GM23338 (cell line): ENCODE data around the gene C1QTNF2. TPM values are rescaled to one million over a fixed set of nuclear protein-coding genes. Genes with fewer than 3 reads are reported as not detected.

Source experiments
- ATAC-seq: fragments of 200-7000 bp; cut with Tn5 transposase; 3 replicates; pipeline ENCODE4 v1.9.1; 2020
- DNase-seq: peaks from one replicate; pipeline ENCODE4 v3.0.0-alpha.2; 2015; ENCODE audit warnings: low spot score
- H2AFZ ChIP-seq: fragments of 200-600 bp; sonication (generic); 2 replicates; pipeline ENCODE4 v1.8.0; 2016; ENCODE audit warnings: antibody characterized with exemption, mild to moderate bottlenecking, moderate library complexity
- H3F3A ChIP-seq: fragments of 200-600 bp; sonication (generic); replicated peaks from 2 replicates; pipeline ENCODE4 v1.8.0; 2017; ENCODE audit warnings: antibody characterized with exemption, mixed run types, low read depth
- H3K27ac ChIP-seq: fragments of 200-600 bp; sonication (generic); 2 replicates; pipeline ENCODE4 v1.6.1; 2016; ENCODE audit warnings: low read depth
- H3K27me3 ChIP-seq: fragments of 200-600 bp; sonication (generic); 2 replicates; pipeline ENCODE4 v1.8.0; 2016; ENCODE audit warnings: mild to moderate bottlenecking, mixed run types, moderate library complexity; ENCODE audit not compliant: insufficient read depth
- H3K36me3 ChIP-seq: fragments of 200-600 bp; sonication (generic); 2 replicates; pipeline ENCODE4 v1.8.0; 2016; ENCODE audit warnings: mild to moderate bottlenecking; ENCODE audit not compliant: insufficient read depth
- H3K4me1 ChIP-seq: fragments of 200-600 bp; sonication (generic); 2 replicates; pipeline ENCODE4 v1.8.0; 2016; ENCODE audit warnings: mild to moderate bottlenecking, moderate library complexity; ENCODE audit not compliant: insufficient read depth
- H3K4me2 ChIP-seq: fragments of 200-600 bp; sonication (generic); 2 replicates; pipeline ENCODE4 v1.7.1; 2017; ENCODE audit warnings: mixed run types
- H3K4me3 ChIP-seq: fragments of 200-600 bp; sonication (generic); 2 replicates; pipeline ENCODE4 v1.6.1; 2016; ENCODE audit warnings: mixed run types
- H3K79me2 ChIP-seq: fragments of 200-600 bp; sonication (generic); replicated peaks from 2 replicates; pipeline ENCODE4 v1.8.0; 2017; ENCODE audit warnings: mild to moderate bottlenecking; ENCODE audit not compliant: insufficient read depth
- H3K9me2 ChIP-seq: fragments of 200-600 bp; sonication (generic); 2 replicates; pipeline ENCODE4 v1.8.0; 2017; ENCODE audit not compliant: insufficient read depth
- H4K20me1 ChIP-seq: fragments of 200-600 bp; sonication (generic); replicated peaks from 2 replicates; pipeline ENCODE4 v1.8.0; 2017; ENCODE audit warnings: mild to moderate bottlenecking; ENCODE audit not compliant: insufficient read depth
- H3K27ac Mint-ChIP-seq: 2 replicates; pipeline ENCODE4 v1.8.0; 2020; ENCODE audit warnings: inconsistent platforms, mild to moderate bottlenecking, moderate library complexity, mixed read lengths
- H3K27me3 Mint-ChIP-seq: 3 replicates; pipeline ENCODE4 v1.8.0; 2022; ENCODE audit warnings: low read depth, mild to moderate bottlenecking, moderate library complexity, mixed read lengths, inconsistent platforms; ENCODE audit not compliant: insufficient read depth, poor library complexity
- H3K36me3 Mint-ChIP-seq: 3 replicates; pipeline ENCODE4 v1.8.0; 2021; ENCODE audit warnings: low read depth, mild to moderate bottlenecking, inconsistent platforms, moderate library complexity, mixed read lengths
- H3K4me1 Mint-ChIP-seq: 3 replicates; pipeline ENCODE4 v1.8.0; 2020; ENCODE audit warnings: mild to moderate bottlenecking, inconsistent platforms, mixed read lengths
- H3K4me3 Mint-ChIP-seq: 3 replicates; pipeline ENCODE4 v1.8.0; 2021; ENCODE audit warnings: moderate library complexity, mild to moderate bottlenecking, inconsistent platforms, mixed read lengths
- H3K9me3 Mint-ChIP-seq: 3 replicates; pipeline ENCODE4 v1.8.0; 2020; ENCODE audit warnings: moderate library complexity, mild to moderate bottlenecking, inconsistent platforms, mixed read lengths
- CREB1 ChIP-seq: fragments of 250-450 bp; sonication (Bioruptor Pico); IDR thresholded peaks from 2 replicates; pipeline ENCODE4 v1.5.0; 2020; ENCODE audit warnings: low read depth, mild to moderate bottlenecking, moderate library complexity
- CTCF ChIP-seq, 2 experiments: fragments of 200-600 bp in 1 of 2; sonication (generic) in 1 of 2; conservative IDR thresholded peaks; 2 replicates each; pipeline versions ENCODE4 v1.5.1 to v1.6.1; 2016 to 2017; ENCODE audit warnings: antibody characterized with exemption in 2 of 2, low read depth in 2 of 2, mild to moderate bottlenecking in 2 of 2, moderate library complexity in 1 of 2
- ETS1 ChIP-seq: IDR thresholded peaks from 2 replicates; pipeline ENCODE4 v1.6.1; 2016; ENCODE audit warnings: antibody characterized with exemption
- EZH2 ChIP-seq: fragments of 200-600 bp; sonication (generic); IDR thresholded peaks from one replicate; pipeline ENCODE4 v1.8.0; 2017; ENCODE audit warnings: antibody characterized with exemption, mild to moderate bottlenecking, low read depth; ENCODE audit not compliant: unreplicated experiment
- EZH2phosphoT487 ChIP-seq: fragments of 200-600 bp; sonication (generic); IDR thresholded peaks from one replicate; pipeline ENCODE4 v1.8.1; 2018; ENCODE audit warnings: antibody characterized with exemption; ENCODE audit not compliant: unreplicated experiment
- JUNB ChIP-seq: IDR thresholded peaks from one replicate; pipeline ENCODE4 v1.6.1; 2016; ENCODE audit warnings: antibody characterized with exemption; ENCODE audit not compliant: unreplicated experiment
- NANOG ChIP-seq: IDR thresholded peaks from 2 replicates; pipeline ENCODE4 v1.6.1; 2016; ENCODE audit warnings: antibody characterized with exemption, borderline replicate concordance
- POLR2AphosphoS5 ChIP-seq: IDR thresholded peaks from 2 replicates; pipeline ENCODE4 v1.6.1; 2016; ENCODE audit warnings: antibody characterized with exemption, low read depth
- REST ChIP-seq: IDR thresholded peaks from one replicate; pipeline ENCODE4 v1.6.1; 2018; ENCODE audit warnings: antibody characterized with exemption; ENCODE audit not compliant: unreplicated experiment
- STAT1 ChIP-seq: IDR thresholded peaks from one replicate; pipeline ENCODE4 v1.6.1; 2016; ENCODE audit warnings: antibody characterized with exemption; ENCODE audit not compliant: unreplicated experiment
- ZNF114 ChIP-seq: fragments of 250-450 bp; sonication (Bioruptor Pico); IDR thresholded peaks from 2 replicates; pipeline ENCODE4 v1.5.0; 2020; ENCODE audit warnings: mild to moderate bottlenecking, moderate library complexity
- ZNF331 ChIP-seq: fragments of 250-450 bp; sonication (Bioruptor Pico); IDR thresholded peaks from 2 replicates; pipeline ENCODE4 v1.5.0; 2020; ENCODE audit warnings: low read depth, mild to moderate bottlenecking, moderate library complexity
- polyA plus RNA-seq: library from polyadenylated mRNA; unstranded; fragments of >200 nt; fragmentation: Nextera tagmentation; extraction: Ambion mirVana; gene quantifications from 2 replicates; pipeline ENCODE4 v1.2.1, GENCODE V29; 2016
- total RNA-seq: library from RNA; depleted of rRNA; stranded (reverse); fragments of >200 nt; shearing (Covaris generic); gene quantifications from 2 replicates; pipeline ENCODE4 v1.2.3, GENCODE V29; 2014

Gene C1QTNF2
- total and polyA plus RNA-seq, 2 experiments from 2014 or later = 0.56 to 0.92 TPM

- TF ChIP-seq EZH2 = no peak
- TF ChIP-seq EZH2phosphoT487 = no peak
- no peak for TF ChIP-seq JUNB
- no peak for TF ChIP-seq CREB1 (CRISPR knock-in tag)
- no peak for TF ChIP-seq POLR2AphosphoS5
- no peak for TF ChIP-seq NANOG
- no peak for TF ChIP-seq ETS1
- TF ChIP-seq REST = no peak
These were observed 2.5 kb downstream of the C1QTNF2 start (continued) for GRCh38 chr5:160367885-160368284.

- DNase-seq = no peak
- H3K27ac ChIP-seq = no peak overlapping the region
- H2AFZ ChIP-seq = no peak overlapping the region
- H3K27me3 Mint-ChIP-seq = peaks cover 12% of the 10 kb centered on the region
- H3K36me3 Mint-ChIP-seq = no peaks in the 10 kb centered on the region
- H3K4me2 ChIP-seq = no peak overlapping the region
- H3K4me3 Mint-ChIP-seq = no peak overlapping the region
- TF ChIP-seq NANOG (no peak), EZH2phosphoT487 (no peak), ZNF114 (CRISPR knock-in tag) (no peak), ETS1 (no peak), ZNF331 (CRISPR knock-in tag) (no peak), STAT1 (no peak), EZH2 (no peak), CREB1 (CRISPR knock-in tag) (no peak), JUNB (no peak), CTCF (conservative IDR thresholded peaks at IDR 0.05; ENCODE audit: low read depth in 2 of 2) (no peak), REST (no peak), POLR2AphosphoS5 (no peak)
- H3K79me2 ChIP-seq = no peaks in the 10 kb centered on the region
- H3K27me3 ChIP-seq = peaks cover 30% of the 10 kb centered on the region
- peaks cover 9% of the 10 kb centered on the region; the same call in 1 of the 2 replicates for H3K4me1 ChIP-seq
- no peak for ATAC-seq
- H3K9me3 Mint-ChIP-seq = no peaks in the 10 kb centered on the region
- H3K4me1 Mint-ChIP-seq = peaks cover 9% of the 10 kb centered on the region
- no peak overlapping the region for H3K4me3 ChIP-seq
- no peaks in the 10 kb centered on the region for H3F3A ChIP-seq
- no peaks in the 10 kb centered on the region for H3K9me2 ChIP-seq
- H3K36me3 ChIP-seq = no peaks in the 10 kb centered on the region
- H4K20me1 ChIP-seq = no peaks in the 10 kb centered on the region
- no peak overlapping the region for H3K27ac Mint-ChIP-seq
These were observed 3.2 kb downstream of the C1QTNF2 start for GRCh38 chr5:160367261-160367660.
